ENCODE data around the gene ZNF710. TPM values are rescaled to one million over a fixed set of nuclear protein-coding genes. Genes with fewer than 3 reads are reported as not detected.

The ZNF710 gene
- total RNA-seq, 4 donors from 2014 or later = 19.2 to 32.1 (median 25.0) TPM

DNA sequence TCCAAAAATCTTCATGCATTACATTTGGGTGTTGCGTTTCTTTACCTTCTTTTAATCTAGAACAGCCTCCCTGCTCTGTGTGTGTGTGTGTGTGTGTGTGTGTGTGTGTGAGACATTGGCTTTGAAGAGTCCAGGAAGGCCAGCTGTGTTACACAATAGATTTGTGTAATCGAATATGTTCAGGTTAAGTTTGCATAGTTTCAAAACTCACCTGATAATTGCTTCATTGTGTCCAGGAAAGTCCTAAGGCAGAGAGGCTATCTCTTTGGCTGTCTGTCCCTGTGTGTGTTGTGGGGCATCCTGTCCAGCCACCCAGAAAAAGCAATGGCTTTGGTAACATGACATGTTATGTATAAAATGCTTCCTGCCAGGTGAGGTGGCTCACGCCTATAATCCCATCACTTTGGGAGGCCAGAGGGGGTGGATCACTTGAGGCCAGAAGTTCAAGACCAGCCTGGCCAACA is 37.5 kb downstream of the ZNF710 start:
- Histone ChIP-seq H3K36me3 (no peaks in the 10 kb centered on the region), H3K9me3 (no peaks in the 10 kb centered on the region), H3K4me1 (peaks cover 74% of the 10 kb centered on the region), H3K4me3 (no peak overlapping the region), H3K27ac (no peak overlapping the region), H3K27me3 (no peaks in the 10 kb centered on the region)
- DNase-seq (ENCODE audit: low spot score in 2 of 2) = peak in 1 of 2 donors; percentile 11
- TF ChIP-seq POLR2A (IDR thresholded peaks at IDR 0.05) (no peak), POLR2AphosphoS5 (IDR thresholded peaks at IDR 0.05) (no peak), EP300 (IDR thresholded peaks at IDR 0.05) (no peak)
- TF ChIP-seq, protein P1, sequence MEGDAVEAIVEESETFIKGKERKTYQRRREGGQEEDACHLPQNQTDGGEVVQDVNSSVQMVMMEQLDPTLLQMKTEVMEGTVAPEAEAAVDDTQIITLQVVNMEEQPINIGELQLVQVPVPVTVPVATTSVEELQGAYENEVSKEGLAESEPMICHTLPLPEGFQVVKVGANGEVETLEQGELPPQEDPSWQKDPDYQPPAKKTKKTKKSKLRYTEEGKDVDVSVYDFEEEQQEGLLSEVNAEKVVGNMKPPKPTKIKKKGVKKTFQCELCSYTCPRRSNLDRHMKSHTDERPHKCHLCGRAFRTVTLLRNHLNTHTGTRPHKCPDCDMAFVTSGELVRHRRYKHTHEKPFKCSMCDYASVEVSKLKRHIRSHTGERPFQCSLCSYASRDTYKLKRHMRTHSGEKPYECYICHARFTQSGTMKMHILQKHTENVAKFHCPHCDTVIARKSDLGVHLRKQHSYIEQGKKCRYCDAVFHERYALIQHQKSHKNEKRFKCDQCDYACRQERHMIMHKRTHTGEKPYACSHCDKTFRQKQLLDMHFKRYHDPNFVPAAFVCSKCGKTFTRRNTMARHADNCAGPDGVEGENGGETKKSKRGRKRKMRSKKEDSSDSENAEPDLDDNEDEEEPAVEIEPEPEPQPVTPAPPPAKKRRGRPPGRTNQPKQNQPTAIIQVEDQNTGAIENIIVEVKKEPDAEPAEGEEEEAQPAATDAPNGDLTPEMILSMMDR (IDR thresholded peaks at IDR 0.05) = no peak
- WGBS = 72% methylated on average over 3 of the region's 3 CpGs

DNA sequence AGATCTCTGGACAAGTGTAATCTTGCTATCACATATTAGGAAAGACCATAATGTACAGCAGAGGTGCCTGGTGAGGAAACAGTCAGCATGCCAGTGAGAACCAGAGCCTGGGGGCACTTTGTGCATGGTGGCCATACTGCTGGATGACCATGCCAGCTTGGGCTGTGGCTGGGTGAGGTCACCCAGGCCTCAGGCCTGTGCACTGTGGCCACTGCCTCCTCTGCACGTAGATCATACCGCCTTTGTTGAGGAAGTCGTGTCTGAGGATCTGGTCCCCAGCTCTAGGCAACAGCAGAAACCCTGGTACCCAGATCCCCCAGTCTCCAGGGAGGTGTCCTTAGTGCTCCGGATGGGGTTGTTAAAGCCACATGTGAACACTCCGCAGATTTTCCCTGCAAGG is 38.9 kb downstream of the ZNF710 start:
- no peaks in the 10 kb centered on the region for H3K27me3 ChIP-seq
- TF ChIP-seq POLR2A (IDR thresholded peaks at IDR 0.05) (no peak), POLR2AphosphoS5 (IDR thresholded peaks at IDR 0.05) (no peak), EP300 (IDR thresholded peaks at IDR 0.05) (no peak)
- TF ChIP-seq, protein P1 (IDR thresholded peaks at IDR 0.05) = no peak
- WGBS = 67% methylated on average over 5 of the region's 5 CpGs
- no peak overlapping the region for H3K27ac ChIP-seq
- H3K9me3 ChIP-seq = no peaks in the 10 kb centered on the region
- peaks cover 62% of the 10 kb centered on the region for H3K4me1 ChIP-seq
- no peaks in the 10 kb centered on the region for H3K36me3 ChIP-seq
- peak in 1 of 2 donors; percentile 57 for DNase-seq (ENCODE audit: low spot score in 2 of 2)
- H3K4me3 ChIP-seq = no peak overlapping the region

DNA sequence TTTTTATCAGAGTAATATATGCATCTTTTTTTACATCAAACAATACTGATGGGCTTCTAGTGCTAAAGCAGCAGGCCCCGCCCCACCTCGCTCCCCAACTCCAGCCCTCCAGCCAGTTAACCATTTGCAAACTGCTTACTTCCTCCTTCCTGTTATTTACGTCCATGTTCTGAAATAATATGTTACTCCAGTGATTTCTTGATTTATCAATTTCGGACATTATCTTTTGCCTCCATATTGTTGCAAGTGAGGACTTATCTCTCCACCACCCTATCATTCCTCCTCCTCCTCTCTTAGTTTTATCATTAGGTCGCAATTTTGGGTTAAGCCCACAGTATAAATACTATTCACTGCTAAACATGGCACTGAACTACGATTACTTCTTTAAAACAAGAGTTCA is 39.5 kb downstream of the ZNF710 start:
- Histone ChIP-seq H3K27ac (no peak overlapping the region), H3K9me3 (no peaks in the 10 kb centered on the region), H3K4me1 (peaks cover 59% of the 10 kb centered on the region), H3K4me3 (no peak overlapping the region), H3K36me3 (no peaks in the 10 kb centered on the region), H3K27me3 (no peaks in the 10 kb centered on the region)
- TF ChIP-seq POLR2A (IDR thresholded peaks at IDR 0.05) = no peak
- TF ChIP-seq POLR2AphosphoS5 (IDR thresholded peaks at IDR 0.05) = no peak
- no peak for TF ChIP-seq EP300 (IDR thresholded peaks at IDR 0.05)
- TF ChIP-seq, protein P1 (IDR thresholded peaks at IDR 0.05) = no peak
- DNase-seq (ENCODE audit: low spot score in 2 of 2) = peak in 1 of 2 donors; percentile 24
- 63% methylated on average over 6 of the region's 6 CpGs for WGBS

DNA sequence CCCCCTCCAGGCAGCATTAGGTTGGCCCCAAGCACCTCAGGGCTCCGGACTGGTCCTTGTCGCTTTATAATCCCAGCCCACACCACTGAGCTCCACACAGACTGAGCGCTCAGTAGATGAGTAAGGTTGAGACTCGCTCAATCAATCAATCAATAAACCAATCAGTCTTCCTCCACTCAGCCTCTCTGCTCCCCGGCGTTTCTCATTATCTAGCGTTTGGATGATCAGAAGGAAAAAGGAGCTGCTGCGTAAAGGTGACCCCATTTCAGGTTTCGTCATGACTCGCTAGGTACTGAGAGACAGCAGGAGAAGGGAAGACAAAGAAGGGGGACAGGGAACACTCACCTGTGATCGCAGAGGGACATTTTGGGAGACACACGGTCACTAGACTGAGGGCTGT is 41.2 kb downstream of the ZNF710 start:
- Histone ChIP-seq H3K36me3 (no peaks in the 10 kb centered on the region), H3K27ac (no peak overlapping the region), H3K27me3 (no peaks in the 10 kb centered on the region), H3K9me3 (no peaks in the 10 kb centered on the region), H3K4me3 (no peak overlapping the region), H3K4me1 (peaks cover 58% of the 10 kb centered on the region)
- peak in 1 of 2 donors; percentile 34 for DNase-seq (ENCODE audit: low spot score in 2 of 2)
- WGBS = 96% methylated on average over 12 of the region's 12 CpGs
- TF ChIP-seq POLR2AphosphoS5 (IDR thresholded peaks at IDR 0.05) (no peak), EP300 (IDR thresholded peaks at IDR 0.05) (no peak), POLR2A (IDR thresholded peaks at IDR 0.05) (no peak)
- TF ChIP-seq, protein P1 (IDR thresholded peaks at IDR 0.05) = no peak

DNA sequence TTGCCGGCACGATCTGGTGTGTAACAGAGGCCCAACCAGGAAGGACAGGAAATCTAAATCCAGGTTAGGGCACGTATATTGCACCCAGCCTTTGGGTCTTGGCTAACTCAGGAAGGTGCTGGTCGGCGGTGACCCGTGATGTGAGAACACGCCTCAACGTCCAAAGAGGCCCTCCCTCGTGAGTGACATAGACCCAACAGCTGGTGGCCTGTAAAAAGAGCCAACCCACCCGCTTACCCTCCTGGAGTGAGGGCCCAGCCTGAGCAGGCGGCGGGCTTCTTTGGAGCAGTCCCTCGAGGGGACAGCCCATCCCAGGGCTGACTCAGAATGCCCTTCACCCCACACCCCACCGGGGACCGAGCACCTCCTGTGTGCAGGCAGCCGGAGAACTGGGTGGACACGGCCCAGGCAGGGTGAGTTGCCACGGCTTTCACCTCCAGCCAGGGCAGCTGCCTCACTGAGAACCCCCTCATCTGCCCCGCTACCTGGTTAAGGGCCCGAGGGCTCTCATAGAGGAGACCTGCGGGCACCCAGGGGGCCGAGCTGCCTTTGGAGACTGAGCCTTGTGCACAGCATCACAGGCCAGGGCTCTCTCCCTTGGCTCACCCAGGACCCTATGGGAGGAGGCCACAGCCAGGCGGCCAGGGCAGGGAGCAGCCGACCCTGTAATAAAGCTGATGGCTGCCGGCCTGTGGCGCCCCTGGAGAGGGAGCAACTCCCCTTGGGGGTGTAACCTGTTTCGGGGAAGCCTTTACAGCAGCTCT is 41.8 kb downstream of the ZNF710 start:
- Histone ChIP-seq H3K4me3 (no peak overlapping the region), H3K9me3 (no peaks in the 10 kb centered on the region), H3K36me3 (no peaks in the 10 kb centered on the region), H3K4me1 (peaks cover 59% of the 10 kb centered on the region), H3K27ac (no peak overlapping the region), H3K27me3 (no peaks in the 10 kb centered on the region)
- TF ChIP-seq, protein P1 (IDR thresholded peaks at IDR 0.05) = no peak
- no peak for TF ChIP-seq POLR2AphosphoS5 (IDR thresholded peaks at IDR 0.05)
- no peak for TF ChIP-seq POLR2A (IDR thresholded peaks at IDR 0.05)
- TF ChIP-seq EP300 (IDR thresholded peaks at IDR 0.05) = no peak
- 86% methylated on average over 8 of the region's 27 CpGs for whole genome bisulfite sequencing
- peak in 1 of 2 donors; percentile 62 for DNase-seq (ENCODE audit: low spot score in 2 of 2)
